ENCODE measurements around the gene RB1. TPM values are rescaled to one million over a fixed set of nuclear protein-coding genes. Genes with fewer than 3 reads are reported as not detected.

The RB1 gene
- total and polyA plus RNA-seq, 2 donors (not counting 1 experiment from before 2014, with no cell fraction given), result 24.0 to 70.4 TPM

DNA sequence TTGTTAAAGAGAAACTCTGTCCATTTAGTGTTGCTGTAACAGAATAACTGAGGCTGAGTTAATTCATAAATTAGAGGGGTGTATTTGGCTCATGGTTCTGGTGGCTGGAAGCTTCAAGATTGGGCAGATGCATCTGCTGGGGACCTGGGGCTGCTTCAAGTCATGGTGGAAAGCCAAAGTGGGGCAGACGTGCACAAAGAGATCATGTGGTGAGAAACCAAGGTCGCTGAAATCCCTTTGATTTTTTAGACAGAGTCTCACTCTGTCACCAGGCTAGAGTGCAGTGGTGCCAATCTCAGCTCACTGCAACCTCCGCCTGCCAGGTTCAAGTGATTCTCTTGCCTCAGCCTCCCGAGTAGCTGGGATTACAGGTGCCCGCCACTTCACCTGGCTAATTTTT is 183.3 kb downstream of the RB1 start:
- H3K4me2 ChIP-seq (replicated peaks; ENCODE audit: low read depth, low read length, poor library complexity, severe bottlenecking), result no peak overlapping the region
- TF ChIP-seq EZH2 (IDR thresholded peaks at IDR 0.05; ENCODE audit: borderline replicate concordance, insufficient read depth, low read depth, low read length, poor library complexity, severe bottlenecking), result no peak
- TF ChIP-seq, protein P1, sequence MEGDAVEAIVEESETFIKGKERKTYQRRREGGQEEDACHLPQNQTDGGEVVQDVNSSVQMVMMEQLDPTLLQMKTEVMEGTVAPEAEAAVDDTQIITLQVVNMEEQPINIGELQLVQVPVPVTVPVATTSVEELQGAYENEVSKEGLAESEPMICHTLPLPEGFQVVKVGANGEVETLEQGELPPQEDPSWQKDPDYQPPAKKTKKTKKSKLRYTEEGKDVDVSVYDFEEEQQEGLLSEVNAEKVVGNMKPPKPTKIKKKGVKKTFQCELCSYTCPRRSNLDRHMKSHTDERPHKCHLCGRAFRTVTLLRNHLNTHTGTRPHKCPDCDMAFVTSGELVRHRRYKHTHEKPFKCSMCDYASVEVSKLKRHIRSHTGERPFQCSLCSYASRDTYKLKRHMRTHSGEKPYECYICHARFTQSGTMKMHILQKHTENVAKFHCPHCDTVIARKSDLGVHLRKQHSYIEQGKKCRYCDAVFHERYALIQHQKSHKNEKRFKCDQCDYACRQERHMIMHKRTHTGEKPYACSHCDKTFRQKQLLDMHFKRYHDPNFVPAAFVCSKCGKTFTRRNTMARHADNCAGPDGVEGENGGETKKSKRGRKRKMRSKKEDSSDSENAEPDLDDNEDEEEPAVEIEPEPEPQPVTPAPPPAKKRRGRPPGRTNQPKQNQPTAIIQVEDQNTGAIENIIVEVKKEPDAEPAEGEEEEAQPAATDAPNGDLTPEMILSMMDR (IDR thresholded peaks at IDR 0.05), result no peak
- H3K79me2 ChIP-seq (ENCODE audit: control insufficient read depth, insufficient read depth, low read length), result no peaks in the 10 kb centered on the region
- DNase-seq (no peak), ATAC-seq (ENCODE audit: low read depth) (no peak)
- H3K4me3 ChIP-seq (ENCODE audit: control extremely low read depth in 1 of 5, extremely low read depth in 1 of 5, insufficient read depth in 1 of 5, low read depth in 2 of 5, low read length in 4 of 5), result no peak overlapping the region
- no peaks in the 10 kb centered on the region for H3K27me3 ChIP-seq (replicated peaks in 1 of 4; ENCODE audit: control extremely low read depth in 1 of 4, control insufficient read depth in 3 of 4, insufficient read depth in 4 of 4, low read length in 3 of 4)
- H3K27ac ChIP-seq (ENCODE audit: low read length in 2 of 2), result no peak overlapping the region
- no peak overlapping the region for H2AFZ ChIP-seq (ENCODE audit: insufficient read depth, low read depth, low read length, poor library complexity, severe bottlenecking)
- POLR2A ChIA-PET, result no interaction called here
- H3K4me1 ChIP-seq (ENCODE audit: control insufficient read depth in 2 of 2, insufficient read depth in 2 of 2, low read length in 2 of 2), result peaks cover 37 to 39% of the 10 kb centered on the region in 2 donors
- H3K9ac ChIP-seq (ENCODE audit: low read length), result no peak overlapping the region
- Mint-ChIP-seq H3K27ac (peak overlapping the region; percentile 43), H3K27me3 (no peaks in the 10 kb centered on the region), H3K4me3 (no peak overlapping the region), H3K9me3 (ENCODE audit: insufficient read depth) (no peaks in the 10 kb centered on the region), H3K4me1 (peaks cover 34% of the 10 kb centered on the region)
- peaks cover 0 to 5% of the 10 kb centered on the region in 2 experiments for H3K36me3 ChIP-seq (replicated peaks in 1 of 2; ENCODE audit: control extremely low read depth in 1 of 2, control insufficient read depth in 1 of 2, extremely low read depth in 1 of 2, insufficient read depth in 2 of 2, low read length in 1 of 2)
- intact Hi-C loops (cut with micrococcal nuclease), result no loop called here
- peaks cover 0 to 9% (median 3%) of the 10 kb centered on the region in 3 donors for H3K9me3 ChIP-seq (ENCODE audit: control extremely low read depth in 1 of 3, control insufficient read depth in 2 of 3, insufficient read depth in 1 of 3, low read length in 2 of 3)
- no peaks in the 10 kb centered on the region for H4K20me1 ChIP-seq (ENCODE audit: control insufficient read depth, insufficient read depth, low read length, poor library complexity, severe bottlenecking)
- WGBS (ENCODE audit: insufficient coverage), result 96% methylated on average over 5 of the region's 5 CpGs
- CTCF ChIA-PET, result interaction anchor here (0.6 kb wide), 1 partner anchor 153 kb away, joined by 3 read pairs; no protein-coding TSS in a partner anchor

DNA sequence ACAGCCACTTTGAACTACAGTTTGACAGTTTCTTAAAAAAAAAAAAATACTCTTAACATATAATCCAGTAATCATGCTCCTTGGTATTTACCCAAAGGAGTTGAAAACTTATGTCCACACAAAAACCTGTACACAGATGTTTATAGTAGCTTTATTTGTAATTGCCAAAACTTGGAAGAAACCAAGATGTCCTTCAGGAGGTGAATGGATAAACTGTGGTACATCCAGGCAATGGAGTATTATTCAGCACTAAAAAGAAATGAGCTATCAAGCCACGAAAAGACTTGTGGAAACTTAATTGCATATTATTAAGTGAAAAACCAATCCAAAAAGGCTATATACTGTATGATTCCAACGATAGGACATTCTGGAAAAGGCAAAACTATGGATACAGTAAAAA is 184.4 kb downstream of the RB1 start:
- H3K27me3 Mint-ChIP-seq, result no peaks in the 10 kb centered on the region
- Histone ChIP-seq H2AFZ (ENCODE audit: insufficient read depth, low read depth, low read length, poor library complexity, severe bottlenecking) (no peak overlapping the region), H3K4me3 (ENCODE audit: control extremely low read depth in 1 of 5, extremely low read depth in 1 of 5, insufficient read depth in 1 of 5, low read depth in 2 of 5, low read length in 4 of 5) (no peak overlapping the region), H3K4me2 (replicated peaks; ENCODE audit: low read depth, low read length, poor library complexity, severe bottlenecking) (no peak overlapping the region), H4K20me1 (ENCODE audit: control insufficient read depth, insufficient read depth, low read length, poor library complexity, severe bottlenecking) (no peaks in the 10 kb centered on the region), H3K27ac (ENCODE audit: low read length in 2 of 2) (no peak overlapping the region), H3K79me2 (ENCODE audit: control insufficient read depth, insufficient read depth, low read length) (no peaks in the 10 kb centered on the region), H3K9ac (ENCODE audit: low read length) (no peak overlapping the region), H3K4me1 (ENCODE audit: control insufficient read depth in 2 of 2, insufficient read depth in 2 of 2, low read length in 2 of 2) (peaks cover 48% of the 10 kb centered on the region in 2 donors), H3K36me3 (replicated peaks in 1 of 2; ENCODE audit: control extremely low read depth in 1 of 2, control insufficient read depth in 1 of 2, extremely low read depth in 1 of 2, insufficient read depth in 2 of 2, low read length in 1 of 2) (peaks cover 0 to 4% of the 10 kb centered on the region in 2 experiments), H3K9me3 (ENCODE audit: control extremely low read depth in 1 of 3, control insufficient read depth in 2 of 3, insufficient read depth in 1 of 3, low read length in 2 of 3) (peaks cover 0 to 9% (median 3%) of the 10 kb centered on the region in 3 donors), H3K27me3 (replicated peaks in 1 of 4; ENCODE audit: control extremely low read depth in 1 of 4, control insufficient read depth in 3 of 4, insufficient read depth in 4 of 4, low read length in 3 of 4) (no peaks in the 10 kb centered on the region)
- peaks cover 34% of the 10 kb centered on the region for H3K4me1 Mint-ChIP-seq
- ChIA-PET POLR2A (interaction anchor here (0.7 kb wide), 1 partner anchor 98 kb away, joined by 3 read pairs; no protein-coding TSS in a partner anchor), CTCF (no interaction called here)
- no peak overlapping the region for H3K27ac Mint-ChIP-seq
- no CpG with 5 or more reads among the region's 2 CpGs for WGBS (ENCODE audit: insufficient coverage)
- ATAC-seq (ENCODE audit: low read depth) (no peak), DNase-seq (no peak)
- TF ChIP-seq, protein P1 (IDR thresholded peaks at IDR 0.05), result no peak
- TF ChIP-seq EZH2 (IDR thresholded peaks at IDR 0.05; ENCODE audit: borderline replicate concordance, insufficient read depth, low read depth, low read length, poor library complexity, severe bottlenecking), result no peak
- no peaks in the 10 kb centered on the region for H3K9me3 Mint-ChIP-seq (ENCODE audit: insufficient read depth)
- no peak overlapping the region for H3K4me3 Mint-ChIP-seq
- intact Hi-C loops (cut with micrococcal nuclease), result no loop called here

Data from B cell (primary cell).